Left cardiac atrium (tissue), 4 donors: ENCODE data around the gene CD300LF. TPM values are rescaled to one million over a fixed set of nuclear protein-coding genes. Genes with fewer than 3 reads are reported as not detected.

Source experiments
- ATAC-seq, 2 donors: fragments of 200-7000 bp; cut with Tn5 transposase; one replicate each; pipeline ENCODE4 v1.9.1; 2020; ENCODE audit warnings: mild to moderate bottlenecking in 2 of 2, moderate library complexity in 2 of 2
- DNase-seq: peaks from one replicate; pipeline ENCODE4 v3.0.0-alpha.2; 2020
- intact Hi-C, 2 donors: fragments of 100-400 bp; cut with DNase I; formaldehyde crosslinking; loops; one replicate each; pipeline versions ENCODE4 v1.14.1 to v1.15.1; 2022 to 2023
- microRNA-seq, 2 donors: library from miRNA; unstranded; fragments of <30 nt; microRNA quantifications; one replicate each; pipeline ENCODE4 v1.2.0, GENCODE V29; 2020
- total RNA-seq, 2 donors: library from RNA; stranded (reverse); fragmentation: NEBNext Ultra II Directional; extraction: Animal tissue kit (Norgen Biotek cat#: 25700); gene quantifications; one replicate each; pipeline ENCODE4 v1.2.1, GENCODE V29; 2021
- donor health status: DM: no; HTN: yes; CAD: no.
- donor health status: DM: no; HTN: yes; CAD: no; lungs with severe emphysema.
- donor health status: DM: yes; HTN: yes; CAD: no.
- donor health status: Dilated cardiomyopathy.

CD300LF gene
- total RNA-seq, 2 donors from 2014 or later, result 0.41 to 0.44 TPM

DNA sequence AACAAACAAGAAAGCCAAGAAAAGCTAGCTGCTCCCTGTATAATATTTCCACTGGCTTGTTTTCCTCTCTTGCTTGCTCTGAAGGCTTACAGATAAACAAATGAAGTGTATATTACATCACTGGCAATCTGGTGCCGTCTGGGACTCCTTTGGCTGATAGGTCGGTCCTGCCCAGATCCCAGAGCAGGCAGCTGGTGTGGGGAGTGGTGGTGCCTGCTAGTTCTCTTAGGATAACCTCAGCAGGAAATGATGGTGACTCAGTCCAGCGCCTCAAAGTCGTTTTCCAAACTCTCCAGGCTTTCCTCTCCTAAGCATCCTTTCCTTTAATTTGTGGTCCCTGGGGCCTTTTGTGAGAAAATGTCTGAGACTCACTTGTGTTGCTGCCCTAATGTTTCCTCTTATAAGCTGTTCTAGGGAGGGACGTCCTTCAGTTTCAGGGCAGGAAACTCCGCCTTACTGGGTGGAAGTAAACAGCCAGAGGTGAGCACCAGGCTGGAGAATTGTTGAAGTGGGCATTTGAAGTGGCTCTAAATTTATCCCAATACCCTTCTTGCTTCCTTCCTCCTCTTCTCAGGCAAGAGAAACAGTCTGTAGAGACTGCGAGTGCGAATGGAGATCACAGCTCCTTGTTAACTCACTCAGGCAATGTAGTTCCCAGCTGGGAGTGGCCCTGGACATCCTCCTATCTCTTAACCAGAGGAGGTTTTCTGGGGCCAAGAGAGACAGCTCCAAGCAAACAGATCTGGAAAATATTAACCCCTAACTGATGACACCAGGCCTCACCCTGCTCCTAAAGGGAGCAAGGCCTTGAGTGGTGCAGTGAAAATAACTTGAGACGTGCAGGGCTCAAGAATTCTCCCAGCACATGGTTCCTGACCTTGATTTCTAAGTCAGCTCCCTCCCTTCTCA lies 34.9 kb downstream of the CD300LF start:
- intact Hi-C loops, result no loop called here
- peak; percentile 68 for DNase-seq
- ATAC-seq, result peak; percentile 34 to 97

DNA sequence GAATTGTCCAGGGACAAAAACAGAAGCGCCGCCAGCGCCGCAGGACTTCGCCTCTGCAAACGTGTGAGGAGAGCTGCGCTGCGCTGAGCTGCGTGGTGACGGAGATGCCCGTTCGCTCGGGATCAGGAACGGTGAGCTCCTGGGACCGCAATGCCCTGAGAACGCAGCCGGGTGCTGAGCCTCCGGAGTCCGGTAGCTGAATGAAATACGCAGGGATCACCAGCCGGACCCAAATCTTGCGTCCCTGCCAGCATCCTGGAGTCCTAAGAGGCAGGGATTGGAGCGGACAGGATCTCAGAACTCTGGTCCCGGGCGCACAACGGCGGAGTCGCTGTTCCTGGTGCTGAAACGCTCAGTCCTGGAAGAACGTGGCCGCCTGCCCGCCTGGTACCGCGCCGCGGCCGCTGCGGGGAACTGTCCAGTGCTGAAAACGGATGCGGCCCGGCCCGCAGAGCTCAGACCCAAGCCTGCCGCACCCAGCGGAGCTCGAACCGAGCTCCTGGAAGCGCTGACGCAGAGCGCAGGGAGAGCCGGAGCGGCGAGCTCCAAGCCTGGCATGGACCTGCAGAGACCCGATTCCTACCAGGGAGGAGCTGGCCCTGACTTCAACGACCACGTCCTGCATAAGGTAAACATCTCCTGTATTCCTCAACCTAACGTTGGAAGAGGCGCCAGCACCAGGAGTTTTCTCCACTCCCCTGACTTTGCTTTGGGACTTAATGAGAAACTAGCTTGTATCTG lies 41.5 kb downstream of the CD300LF start:
- intact Hi-C loops, result no loop called here
- DNase-seq (peak; percentile 89), ATAC-seq (peak; percentile 95 to 97)

DNA sequence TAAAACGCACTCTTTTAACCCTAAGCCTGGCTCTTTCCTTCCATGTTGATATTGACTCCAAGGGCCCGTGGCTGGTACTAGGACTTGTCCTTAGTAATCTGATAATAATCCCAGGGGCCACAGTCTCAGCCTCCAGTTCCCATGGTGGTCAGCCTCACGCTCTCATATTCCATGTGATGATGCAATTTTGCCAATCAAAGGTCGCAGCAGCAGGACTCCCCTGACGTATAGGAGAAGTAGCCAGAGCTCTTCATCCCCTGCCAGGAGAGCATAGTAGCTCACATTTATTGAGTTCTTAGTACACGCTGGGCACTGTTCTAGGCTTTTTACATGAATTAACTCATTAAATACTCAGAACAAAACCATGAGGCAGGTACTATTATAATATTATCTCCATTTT lies 42.4 kb downstream of the CD300LF start:
- intact Hi-C loops, result no loop called here
- DNase-seq (no peak), ATAC-seq (no peak)

DNA sequence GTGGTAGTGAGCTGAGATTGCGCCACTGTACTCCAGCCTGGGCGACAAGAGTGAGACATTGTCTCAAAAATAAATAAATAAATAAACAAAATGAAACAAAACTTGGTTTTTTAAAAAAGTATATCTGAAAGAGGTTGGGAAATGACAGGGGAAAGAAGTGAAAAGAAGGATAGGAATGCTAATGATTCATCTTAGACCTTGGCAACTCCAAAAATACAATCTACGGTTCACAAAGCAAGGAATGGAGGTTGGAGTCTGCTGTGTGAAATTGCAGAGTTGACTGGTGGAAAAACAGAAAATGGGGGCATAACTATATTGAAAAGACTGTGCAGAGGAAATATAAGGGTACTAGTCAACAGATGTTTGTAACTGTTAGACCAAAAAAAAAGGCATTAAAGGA lies 49.2 kb downstream of the CD300LF start:
- ATAC-seq (peak in 1 of 2 donors; percentile 57), DNase-seq (no peak)
- intact Hi-C loops, result no loop called here

DNA sequence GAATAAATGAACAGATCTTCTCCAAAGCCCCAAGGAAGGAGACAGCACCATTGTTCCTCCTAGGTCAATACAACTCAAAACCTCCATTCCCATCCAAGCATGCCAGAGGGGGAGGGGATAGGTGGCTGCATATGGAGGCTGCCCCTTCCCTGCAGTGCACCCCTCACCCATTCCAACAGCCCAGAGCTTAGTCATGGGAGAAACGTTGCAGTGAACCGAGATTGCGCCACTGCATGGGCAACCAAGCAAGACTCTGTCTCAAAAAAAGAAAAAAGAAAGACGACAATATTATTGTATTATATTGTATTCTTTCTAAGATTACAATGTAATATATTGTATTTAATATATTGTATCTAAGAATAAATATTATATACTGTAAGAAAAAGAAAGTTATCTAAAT lies 52.8 kb downstream of the CD300LF start:
- intact Hi-C loops, result loop anchor here in 1 of 2 donors (5.0 to 10.0 kb wide), 2 partner anchors 77 to 205 kb away; partner anchors contain the start of gene RAB37
- DNase-seq (no peak), ATAC-seq (no peak)

DNA sequence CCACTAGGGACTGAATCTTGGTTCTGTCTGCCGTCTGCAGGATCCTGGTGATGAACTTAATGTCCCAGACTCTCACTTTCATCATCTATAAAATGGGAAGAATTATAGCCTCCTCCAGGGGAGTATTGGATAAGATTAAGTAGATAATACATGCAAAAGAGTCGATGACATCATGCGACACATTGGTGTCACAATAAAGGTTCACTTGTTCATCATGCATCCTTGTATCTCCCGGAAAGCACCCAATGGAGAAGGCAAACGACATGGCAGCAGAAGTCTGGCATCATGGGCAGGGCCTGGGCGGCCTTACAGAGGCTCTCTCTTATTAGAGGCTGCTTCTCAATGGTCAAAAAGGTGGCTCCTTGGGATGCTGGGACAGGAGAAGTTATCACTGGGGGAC lies 54.1 kb downstream of the CD300LF start:
- intact Hi-C loops, result loop anchor here in 1 of 2 donors (5.0 to 10.0 kb wide), 2 partner anchors 79 to 206 kb away; partner anchors contain the start of gene RAB37
- DNase-seq, result no peak

DNA sequence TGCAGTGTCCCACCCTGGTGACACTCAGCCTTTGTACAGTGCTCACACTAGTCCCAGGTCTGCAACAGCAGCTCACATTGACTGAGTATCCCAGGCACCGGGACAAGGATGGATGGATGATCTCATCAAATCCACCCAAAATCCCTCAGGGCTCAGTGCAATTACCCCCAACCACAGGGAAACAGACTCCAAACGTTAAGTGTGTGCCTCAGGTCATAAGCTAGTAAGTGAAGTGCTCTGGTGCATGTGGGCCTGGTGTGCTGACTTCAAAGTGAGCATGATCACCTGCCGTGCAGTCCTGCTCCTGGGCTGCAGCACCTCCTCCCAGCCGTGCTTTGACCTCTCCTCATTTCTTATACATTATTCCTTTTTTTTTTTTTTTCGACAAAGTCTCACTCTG lies 58.0 kb downstream of the CD300LF start:
- ATAC-seq, result no peak
- no peak for DNase-seq
- intact Hi-C loops, result loop anchor here in 1 of 2 donors (5.0 to 10.0 kb wide), 2 partner anchors 83 to 210 kb away; partner anchors contain the start of gene RAB37

More for the DNA sequence above, 54.1 kb downstream of the CD300LF start:
- no peak for ATAC-seq

DNA sequence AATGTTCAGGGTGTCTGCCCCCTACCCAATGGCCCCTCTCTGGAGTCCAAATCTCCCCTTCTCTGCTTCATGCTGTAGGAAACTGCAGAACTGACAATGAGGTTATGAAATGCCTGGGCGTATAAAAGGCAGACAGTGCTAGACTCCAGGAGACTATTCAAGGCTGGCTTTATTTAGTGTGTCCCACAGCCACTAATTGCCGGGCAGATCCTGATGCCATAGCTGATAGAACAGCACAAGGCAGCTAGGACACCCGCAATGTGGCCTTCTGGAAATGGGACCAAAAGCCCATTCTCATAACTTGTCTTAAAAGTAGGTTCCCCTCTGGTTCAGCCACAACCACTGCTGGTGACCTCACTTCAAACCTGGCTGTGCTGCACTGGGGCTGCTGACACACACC lies 60.7 kb downstream of the CD300LF start:
- DNase-seq, result no peak

DNA sequence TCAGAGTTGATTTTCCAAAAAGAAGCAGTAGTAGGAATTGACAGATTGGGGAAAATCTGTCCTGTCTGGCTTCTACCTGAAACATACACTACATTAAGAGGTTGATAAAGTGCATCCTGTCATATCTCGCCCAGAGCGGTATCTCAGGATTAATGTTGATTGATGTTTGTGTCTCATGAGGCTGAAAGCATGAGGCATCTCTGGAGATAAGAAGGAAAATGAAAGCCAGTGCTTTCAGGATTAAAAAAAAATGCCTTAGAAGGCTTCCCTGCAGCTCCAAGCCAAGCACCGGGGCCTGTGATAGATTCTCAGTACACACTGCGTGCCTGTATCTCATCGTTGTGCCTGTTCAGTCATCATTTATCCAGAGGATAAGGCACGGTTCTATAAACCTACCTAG lies 62.8 kb downstream of the CD300LF start:
- intact Hi-C loops, result loop anchor here in 1 of 2 donors (10.0 kb wide), 1 partner anchor 215 kb away; no protein-coding TSS in a partner anchor
- ATAC-seq, result no peak
- no peak for DNase-seq

More for the DNA sequence above, 60.7 kb downstream of the CD300LF start:
- intact Hi-C loops, result loop anchor here in 1 of 2 donors (10.0 kb wide), 1 partner anchor 213 kb away; no protein-coding TSS in a partner anchor
- no peak for ATAC-seq

DNA sequence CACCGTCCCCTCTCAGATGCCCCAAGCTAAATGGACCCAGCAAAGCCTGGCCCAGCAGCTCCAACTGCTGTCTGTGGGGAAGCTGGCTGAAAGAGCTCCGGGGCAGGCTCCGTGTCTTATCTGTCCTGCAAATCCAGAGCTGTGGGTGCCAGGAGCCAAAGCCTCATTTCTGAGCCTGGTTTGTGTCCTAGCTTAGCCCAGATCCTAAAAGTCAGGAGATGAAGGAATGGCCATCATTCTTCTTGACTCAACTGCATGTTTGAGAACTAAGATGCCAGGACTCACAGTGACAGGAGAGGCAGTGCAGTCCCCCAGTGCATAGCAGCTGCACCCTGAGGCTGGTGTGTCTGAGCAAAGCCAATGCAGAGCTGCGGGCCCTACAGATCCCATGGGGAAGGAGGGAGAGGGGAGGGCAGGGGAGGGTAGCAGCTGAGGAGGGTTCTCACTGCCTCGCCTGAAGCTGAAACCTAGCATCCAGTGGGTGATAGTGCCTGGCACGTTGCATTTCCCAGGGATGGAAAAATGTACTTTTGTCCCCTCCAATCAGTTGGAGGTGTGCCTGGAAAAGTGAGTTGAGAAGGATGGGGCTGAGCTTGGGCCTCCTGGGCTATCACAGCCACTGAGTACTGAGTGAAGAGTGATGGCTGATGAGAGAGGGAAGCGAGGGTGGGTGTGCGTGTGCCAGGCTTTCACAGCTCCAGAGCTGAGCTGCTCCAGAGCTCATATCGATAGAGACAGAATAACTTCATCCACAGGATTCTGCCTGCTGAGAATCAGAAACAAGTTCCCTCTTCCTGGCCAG lies 64.7 kb downstream of the CD300LF start:
- no peak for DNase-seq
- intact Hi-C loops, result no loop called here
- ATAC-seq, result peak; percentile 57 to 92

DNA sequence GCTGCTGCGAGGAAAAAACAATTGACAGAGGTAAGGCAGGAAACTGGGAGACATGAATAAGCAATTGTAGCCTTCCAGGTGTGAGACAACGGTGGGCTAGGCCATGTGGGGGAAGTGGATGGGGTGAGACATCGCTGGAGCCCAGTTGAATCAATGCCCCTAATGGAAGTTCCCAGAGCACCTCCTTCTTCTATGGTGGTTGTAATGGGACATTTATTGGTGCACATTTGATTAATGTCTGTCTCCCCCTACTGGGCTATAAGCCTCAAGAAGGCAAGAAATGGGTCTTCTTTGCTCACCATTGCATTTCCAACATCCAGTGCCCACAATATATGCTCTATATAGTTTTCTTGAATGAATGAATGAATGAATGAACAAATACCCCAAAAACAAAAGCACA lies 66.5 kb downstream of the CD300LF start:
- no peak for DNase-seq
- ATAC-seq, result no peak
- intact Hi-C loops, result no loop called here

DNA sequence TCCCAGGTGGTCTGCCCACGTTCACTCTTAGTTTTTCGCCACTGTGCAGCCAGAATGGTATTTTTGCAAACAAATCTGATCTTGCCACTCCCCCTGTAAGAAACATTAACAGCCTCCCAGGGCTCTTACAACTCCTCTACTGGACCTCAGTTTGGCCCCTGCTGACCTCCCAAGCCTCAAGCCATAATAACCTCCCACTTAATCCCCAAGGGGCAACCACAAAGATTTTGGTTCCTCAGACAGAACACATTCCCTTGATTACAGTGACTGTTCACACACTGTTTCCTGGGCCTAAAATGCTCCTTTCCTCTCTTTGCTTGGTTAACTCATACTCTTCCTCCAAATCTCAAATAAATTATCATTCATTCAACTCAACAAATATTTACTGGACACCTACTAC lies 67.7 kb downstream of the CD300LF start:
- intact Hi-C loops, result no loop called here
- no peak for DNase-seq
- ATAC-seq, result no peak

DNA sequence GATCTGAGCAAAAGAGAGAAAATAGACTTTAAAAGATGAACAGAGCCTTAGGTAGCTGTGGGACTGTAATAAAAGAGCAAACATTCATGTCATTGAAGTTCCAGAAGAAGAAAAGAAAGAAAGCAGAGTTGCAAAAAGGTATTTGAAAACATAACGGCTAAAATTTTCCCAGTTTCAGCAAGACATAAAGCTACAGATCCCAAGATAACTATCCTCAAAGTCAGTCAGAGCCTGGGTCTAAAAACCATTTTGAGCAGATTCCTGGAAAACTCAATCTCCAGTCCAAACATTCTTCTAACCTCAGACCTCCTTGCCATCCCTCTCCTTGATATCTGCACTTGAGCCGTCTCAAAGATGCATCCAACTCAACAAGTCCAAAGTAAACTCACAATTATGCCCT lies 68.3 kb downstream of the CD300LF start:
- intact Hi-C loops, result no loop called here
- DNase-seq, result no peak
- no peak for ATAC-seq

Small RNA genes lying within 50 kb of the gene (microRNA-seq; reads per million reads assigned to microRNA genes)
- gene MIR3615, result 13.3 to 25.6 reads per million in 2 donors

Other genes with a start within 250 kb of the CD300LF start
- gene CD300A, start 246.3 kb downstream of the CD300LF start, total RNA-seq, result 1 to 10 TPM; 2.9 to 5.7 TPM
- gene CD300LB, start 181.4 kb downstream of the CD300LF start, total RNA-seq, result under 1 TPM; 0.29 to 0.32 TPM
- gene CD300C, start 166.8 kb downstream of the CD300LF start, total RNA-seq, result 1 to 10 TPM; 1.6 to 2.1 TPM
- not detected for gene CD300H, start 145.4 kb downstream of the CD300LF start, total RNA-seq
- gene CD300LD, start 120.6 kb downstream of the CD300LF start, total RNA-seq, result not detected
- 1 to 10 TPM in 1 of 2 donors, under 1 TPM in 1; 0.65 to 1.4 TPM for gene CD300E, start 89.2 kb downstream of the CD300LF start, total RNA-seq
- gene RAB37, start 24.3 kb upstream of the CD300LF start, total RNA-seq, result 1 to 10 TPM in 1 of 2 donors, under 1 TPM in 1; 0.58 to 3.2 TPM
- 10 to 100 TPM; 15.1 to 18.5 TPM for gene NHERF1, start 35.7 kb upstream of the CD300LF start, total RNA-seq
- gene NAT9, start 63.4 kb upstream of the CD300LF start, total RNA-seq, result 10 to 100 TPM; 23.7 to 34.7 TPM
- 10 to 100 TPM; 25.2 to 38.8 TPM for gene GRIN2C, start 147.0 kb upstream of the CD300LF start, total RNA-seq
- 1 to 10 TPM; 6.6 to 8.1 TPM for gene FDXR, start 160.1 kb upstream of the CD300LF start, total RNA-seq
- not detected for gene FADS6, start 180.7 kb upstream of the CD300LF start, total RNA-seq
- gene USH1G, start 210.3 kb upstream of the CD300LF start, total RNA-seq, result under 1 TPM; 0.21 to 0.47 TPM
- gene OTOP2, start 211.3 kb upstream of the CD300LF start, total RNA-seq, result not detected
- not detected for gene OTOP3, start 223.0 kb upstream of the CD300LF start, total RNA-seq